Endodermal cell (in vitro differentiated cells): Measurements from ENCODE around the gene PLD5. TPM values are rescaled to one million over a fixed set of nuclear protein-coding genes. Genes with fewer than 3 reads are reported as not detected.

Experiments
- DNase-seq: peaks from one replicate; pipeline ENCODE4 v3.0.0-alpha.2; 2017
- H3K27ac ChIP-seq: 2 replicates; pipeline ENCODE4 v1.5.1; 2013; ENCODE audit warnings: mild to moderate bottlenecking, low read depth, low read length, moderate library complexity
- H3K27me3 ChIP-seq: 2 replicates; pipeline ENCODE4 v1.6.1; 2013; ENCODE audit warnings: mild to moderate bottlenecking, low read length, moderate library complexity; ENCODE audit not compliant: insufficient read depth, control insufficient read depth, poor library complexity, severe bottlenecking
- H3K36me3 ChIP-seq: 2 replicates; pipeline ENCODE4 v1.7.0; 2013; ENCODE audit warnings: mild to moderate bottlenecking, low read length, moderate library complexity; ENCODE audit not compliant: control insufficient read depth, insufficient read depth
- H3K4me1 ChIP-seq: one replicate; pipeline ENCODE4 v1.7.0; 2013; ENCODE audit warnings: low read length; ENCODE audit not compliant: control insufficient read depth, insufficient read depth
- H3K4me3 ChIP-seq: 2 replicates; pipeline ENCODE4 v1.5.1; 2013; ENCODE audit warnings: mild to moderate bottlenecking, low read length, moderate library complexity
- H3K9ac ChIP-seq: 2 replicates; pipeline ENCODE4 v1.6.1; 2013; ENCODE audit warnings: mild to moderate bottlenecking, low read length, moderate library complexity; ENCODE audit not compliant: poor library complexity, severe bottlenecking; ENCODE audit errors: extremely low read depth
- H3K9me3 ChIP-seq: 2 replicates; pipeline ENCODE4 v1.6.1; 2013; ENCODE audit warnings: mild to moderate bottlenecking, low read length, moderate library complexity; ENCODE audit not compliant: control insufficient read depth
- H3K27ac Mint-ChIP-seq: 2 replicates; pipeline ENCODE4 v1.8.0; 2020; ENCODE audit warnings: mixed read lengths
- H3K27me3 Mint-ChIP-seq: 2 replicates; pipeline ENCODE4 v1.8.0; 2021; ENCODE audit warnings: mild to moderate bottlenecking, mixed read lengths; ENCODE audit not compliant: insufficient read depth
- H3K36me3 Mint-ChIP-seq: 2 replicates; pipeline ENCODE4 v1.8.0; 2020; ENCODE audit warnings: low read depth, mixed read lengths
- H3K4me1 Mint-ChIP-seq: 2 replicates; pipeline ENCODE4 v1.8.0; 2020; ENCODE audit warnings: mixed read lengths
- H3K4me3 Mint-ChIP-seq: 2 replicates; pipeline ENCODE4 v1.8.0; 2020; ENCODE audit warnings: mild to moderate bottlenecking, moderate library complexity, mixed read lengths
- H3K9me3 Mint-ChIP-seq: 2 replicates; pipeline ENCODE4 v1.8.0; 2020; ENCODE audit warnings: mild to moderate bottlenecking, mixed read lengths
- WGBS, 2 experiments: methylation state at CpG; one replicate each; pipeline versions ENCODE4 v1.1.5 to v1.1.7; 2013; ENCODE audit warnings: missing lambda C conversion rate in 2 of 2, mixed read lengths in 1 of 2; ENCODE audit not compliant: insufficient coverage in 1 of 2, insufficient read length in 1 of 2; 5-methylcytosine and 5-hydroxymethylcytosine counted together
- total RNA-seq, 2 donors: library from RNA; stranded (reverse); fragmentation: NEBNext Ultra II Directional in 1 of 2; extraction: Animal tissue kit (Norgen Biotek cat#: 25700) in 1 of 2; gene quantifications; 2 replicates in 1 of 2; 3 replicates in 1 of 2; pipeline ENCODE4 v1.2.1, GENCODE V29; 2021
- TF ChIP-seq, protein P1 (sequence below): fragments of 200-600 bp; sonication (generic); conservative IDR thresholded peaks from 2 replicates; pipeline ENCODE4 v1.5.0; 2021; ENCODE audit warnings: antibody characterized with exemption, mild to moderate bottlenecking

Gene PLD5
- total RNA-seq, 2 donors from 2014 or later, result 0.66 to 2.7 TPM

DNA sequence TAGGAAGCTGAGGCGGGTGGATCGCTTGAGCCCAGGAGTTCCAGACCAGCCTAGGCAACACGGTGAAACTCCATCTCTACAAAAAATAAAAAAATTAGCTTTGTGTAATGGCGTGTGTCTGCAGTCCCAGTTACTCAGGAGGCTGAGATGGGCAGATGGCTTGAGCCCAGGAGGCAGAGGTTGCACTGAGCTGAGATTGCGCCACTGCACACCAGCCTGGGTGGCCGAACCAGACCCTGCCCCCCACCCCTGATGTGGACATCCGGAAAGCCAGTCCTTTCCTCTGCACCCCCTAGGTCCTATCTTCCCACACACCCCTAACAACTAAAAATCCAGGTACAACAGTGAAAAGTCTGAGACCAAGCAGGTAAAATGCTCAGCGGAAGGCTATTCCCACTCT lies 71.9 kb downstream of the PLD5 start:
- no peaks in the 10 kb centered on the region for H3K9me3 Mint-ChIP-seq
- H3K9me3 ChIP-seq, result peaks cover 6% of the 10 kb centered on the region
- WGBS, 2 experiments, result 86 to 90% methylated on average over 2 to 8 of the region's 8 CpGs
- H3K27me3 Mint-ChIP-seq, result peaks cover 3% of the 10 kb centered on the region
- no peak overlapping the region for H3K4me3 Mint-ChIP-seq
- H3K4me1 Mint-ChIP-seq, result peaks cover 39% of the 10 kb centered on the region
- H3K36me3 ChIP-seq, result no peaks in the 10 kb centered on the region
- no peaks in the 10 kb centered on the region for H3K27me3 ChIP-seq
- no peak overlapping the region for H3K4me3 ChIP-seq
- H3K36me3 Mint-ChIP-seq, result no peaks in the 10 kb centered on the region
- peaks cover 15% of the 10 kb centered on the region for H3K4me1 ChIP-seq
- no peak for DNase-seq
- TF ChIP-seq, protein P1, sequence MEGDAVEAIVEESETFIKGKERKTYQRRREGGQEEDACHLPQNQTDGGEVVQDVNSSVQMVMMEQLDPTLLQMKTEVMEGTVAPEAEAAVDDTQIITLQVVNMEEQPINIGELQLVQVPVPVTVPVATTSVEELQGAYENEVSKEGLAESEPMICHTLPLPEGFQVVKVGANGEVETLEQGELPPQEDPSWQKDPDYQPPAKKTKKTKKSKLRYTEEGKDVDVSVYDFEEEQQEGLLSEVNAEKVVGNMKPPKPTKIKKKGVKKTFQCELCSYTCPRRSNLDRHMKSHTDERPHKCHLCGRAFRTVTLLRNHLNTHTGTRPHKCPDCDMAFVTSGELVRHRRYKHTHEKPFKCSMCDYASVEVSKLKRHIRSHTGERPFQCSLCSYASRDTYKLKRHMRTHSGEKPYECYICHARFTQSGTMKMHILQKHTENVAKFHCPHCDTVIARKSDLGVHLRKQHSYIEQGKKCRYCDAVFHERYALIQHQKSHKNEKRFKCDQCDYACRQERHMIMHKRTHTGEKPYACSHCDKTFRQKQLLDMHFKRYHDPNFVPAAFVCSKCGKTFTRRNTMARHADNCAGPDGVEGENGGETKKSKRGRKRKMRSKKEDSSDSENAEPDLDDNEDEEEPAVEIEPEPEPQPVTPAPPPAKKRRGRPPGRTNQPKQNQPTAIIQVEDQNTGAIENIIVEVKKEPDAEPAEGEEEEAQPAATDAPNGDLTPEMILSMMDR, result no peak
- no peak overlapping the region for H3K27ac Mint-ChIP-seq
- no peak overlapping the region for H3K9ac ChIP-seq
- no peak overlapping the region for H3K27ac ChIP-seq

DNA sequence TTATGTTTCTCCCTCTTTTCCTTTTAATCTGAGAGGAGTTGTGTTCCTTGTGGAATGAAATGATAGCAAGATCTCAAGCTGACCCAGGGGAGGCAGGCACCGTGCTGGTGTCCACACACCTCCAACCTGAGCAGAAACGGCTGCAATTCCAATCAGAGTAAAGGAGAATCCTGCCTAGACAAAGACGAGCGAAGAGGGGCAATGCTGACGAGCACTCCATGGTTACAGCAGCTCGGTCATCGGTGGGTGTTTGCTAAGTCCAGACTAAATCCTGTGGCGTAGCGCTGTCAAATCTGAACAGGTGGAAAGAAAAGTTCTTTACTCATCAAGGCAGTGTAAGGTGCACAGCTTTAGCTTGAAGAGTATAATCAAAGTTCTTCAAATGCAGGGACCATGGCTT lies 74.8 kb downstream of the PLD5 start:
- Mint-ChIP-seq H3K4me1 (peaks cover 41% of the 10 kb centered on the region), H3K9me3 (no peaks in the 10 kb centered on the region), H3K27ac (peak overlapping the region; percentile 44), H3K27me3 (peaks cover 2% of the 10 kb centered on the region), H3K4me3 (peak overlapping the region; percentile 18), H3K36me3 (no peaks in the 10 kb centered on the region)
- H3K27ac ChIP-seq, result no peak overlapping the region
- H3K36me3 ChIP-seq, result no peaks in the 10 kb centered on the region
- H3K4me3 ChIP-seq, result no peak overlapping the region
- WGBS, 2 experiments, result 88 to 95% methylated on average over 9 of the region's 9 CpGs
- H3K27me3 ChIP-seq, result no peaks in the 10 kb centered on the region
- DNase-seq, result no peak
- H3K9ac ChIP-seq, result no peak overlapping the region
- TF ChIP-seq, protein P1, result no peak
- H3K9me3 ChIP-seq, result peaks cover 6% of the 10 kb centered on the region
- peaks cover 18% of the 10 kb centered on the region for H3K4me1 ChIP-seq

DNA sequence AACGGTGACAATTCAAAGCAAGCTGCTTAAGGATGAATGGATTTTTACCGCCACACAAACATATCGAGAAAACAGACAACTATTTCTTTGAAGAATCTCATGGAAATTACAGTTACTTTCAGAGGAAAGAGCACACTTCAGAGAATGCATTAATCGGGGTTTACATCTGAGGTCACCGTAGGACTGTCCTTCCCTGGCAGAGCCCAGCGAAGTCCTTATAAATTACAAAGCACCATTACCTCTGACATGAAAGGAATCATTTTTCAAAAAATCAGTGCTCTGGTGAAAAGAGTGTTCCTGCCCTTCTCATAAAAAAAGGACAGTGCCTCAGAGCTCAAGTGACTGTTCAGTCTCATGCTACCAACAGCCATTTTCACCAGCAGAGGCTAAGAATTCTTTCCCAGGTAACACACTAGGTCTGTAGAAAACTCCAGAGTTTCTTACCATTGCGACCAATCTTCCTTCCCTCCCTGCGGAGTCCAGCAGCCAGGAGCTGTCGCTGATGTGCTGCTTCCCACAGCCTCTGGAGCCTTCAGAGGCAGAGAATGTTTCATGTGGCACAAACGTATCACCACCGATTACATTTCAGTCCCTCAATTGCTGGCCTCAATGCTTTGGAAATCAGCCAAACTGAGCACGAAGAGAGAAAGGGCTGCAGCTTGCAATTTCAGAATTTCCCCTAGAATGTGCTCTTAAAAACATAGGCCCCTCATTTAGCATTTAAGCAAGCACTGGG lies 75.4 kb downstream of the PLD5 start:
- H3K4me3 Mint-ChIP-seq, result peak overlapping the region; percentile 18
- DNase-seq, result peak; percentile 61

More for the DNA sequence above, 75.4 kb downstream of the PLD5 start:
- H3K27ac Mint-ChIP-seq, result peak overlapping the region; percentile 78
- 69 to 79% methylated on average over 10 to 12 of the region's 12 CpGs for WGBS, 2 experiments
- Histone ChIP-seq H3K27ac (no peak overlapping the region), H3K36me3 (no peaks in the 10 kb centered on the region), H3K4me3 (peak overlapping the region; percentile 46), H3K9me3 (peaks cover 6% of the 10 kb centered on the region), H3K4me1 (peaks cover 18% of the 10 kb centered on the region), H3K27me3 (no peaks in the 10 kb centered on the region), H3K9ac (peak overlapping the region; percentile 11)
- H3K36me3 Mint-ChIP-seq, result no peaks in the 10 kb centered on the region
- H3K9me3 Mint-ChIP-seq, result no peaks in the 10 kb centered on the region
- peaks cover 40% of the 10 kb centered on the region for H3K4me1 Mint-ChIP-seq
- H3K27me3 Mint-ChIP-seq, result peaks cover 2% of the 10 kb centered on the region
- TF ChIP-seq, protein P1, result no peak
